Stimulated activated CD8-positive, alpha-beta memory T cell treated with anti-CD3 and anti-CD28 coated beads, Interleukin-7, amount 100 ng/mL, for 4 hours (primary cell): Measurements from ENCODE around the gene RNF157.
"Not testable (repeated sequence)": the region's sequence is repeated elsewhere in the genome, so short reads cannot be mapped to it uniquely, and the experiment has no call there.

Source experiments
- DNase-seq, 2 donors: peaks; one replicate each; pipeline ENCODE4 v3.0.0-alpha.2; 2020; ENCODE audit warnings: low read depth in 2 of 2

Gene RNF157

GRCh38 chr17:76189741-76190140 lies 50.6 kb downstream of the RNF157 start:
- DNase-seq, result no peak

GRCh38 chr17:76189247-76189646 lies 51.0 kb downstream of the RNF157 start:
- DNase-seq, result no peak

GRCh38 chr17:76188213-76189016 lies 51.9 kb downstream of the RNF157 start:
- no peak for DNase-seq

- not testable (repeated sequence) for DNase-seq
Observed at GRCh38 chr17:76186774-76187173, 53.5 kb downstream of the RNF157 start.

- DNase-seq, result no peak
Observed at GRCh38 chr17:76184290-76184689, 56.0 kb downstream of the RNF157 start.

GRCh38 chr17:76182016-76182764 lies 58.1 kb downstream of the RNF157 start:
- DNase-seq, result peak; percentile 81 to 93

GRCh38 chr17:76179496-76180467 lies 60.5 kb downstream of the RNF157 start:
- peak in 1 of 2 donors; percentile 12 for DNase-seq

- no peak for DNase-seq
Observed at GRCh38 chr17:76178124-76178523, 62.2 kb downstream of the RNF157 start.

GRCh38 chr17:76176701-76177574 lies 63.4 kb downstream of the RNF157 start:
- no peak for DNase-seq

- DNase-seq, result no peak
Observed at GRCh38 chr17:76174037-76174436, 66.3 kb downstream of the RNF157 start.

GRCh38 chr17:76173474-76173873 lies 66.8 kb downstream of the RNF157 start:
- no peak for DNase-seq

- DNase-seq, result no peak
Observed at GRCh38 chr17:76171706-76172105, 68.6 kb downstream of the RNF157 start.

- no peak for DNase-seq
Observed at GRCh38 chr17:76170114-76170513, 70.2 kb downstream of the RNF157 start.

GRCh38 chr17:76166906-76167305 lies 73.4 kb downstream of the RNF157 start:
- DNase-seq, result no peak

GRCh38 chr17:76166168-76166567 lies 74.1 kb downstream of the RNF157 start:
- DNase-seq, result no peak

GRCh38 chr17:76164331-76164730 lies 76.0 kb downstream of the RNF157 start:
- DNase-seq, result no peak

- no peak for DNase-seq
Observed at GRCh38 chr17:76163919-76164318, 76.4 kb downstream of the RNF157 start.

GRCh38 chr17:76161619-76162266 lies 78.5 kb downstream of the RNF157 start:
- DNase-seq, result no peak

GRCh38 chr17:76160896-76161528 lies 79.3 kb downstream of the RNF157 start:
- DNase-seq, result no peak

GRCh38 chr17:76159157-76159556 lies 81.1 kb downstream of the RNF157 start:
- DNase-seq, result no peak
